Uterus (tissue), 4 donors: ENCODE data around the gene PRKCE. TPM values are rescaled to one million over a fixed set of nuclear protein-coding genes. Genes with fewer than 3 reads are reported as not detected.

Experiments used
- DNase-seq, 2 donors: peaks; one replicate each; pipeline ENCODE4 v3.0.0-alpha.2; 2019 to 2020
- H3K27ac ChIP-seq, 2 donors: fragments of 200-600 bp; sonication (generic); 1 replicate in 1 of 2; 2 replicates in 1 of 2; pipeline ENCODE4 v1.5.1; 2016 to 2018
- H3K27me3 ChIP-seq, 2 donors: fragments of 200-600 bp; sonication (generic); one replicate each; pipeline ENCODE4 v1.5.1; 2018 to 2019; ENCODE audit warnings: control low read depth in 1 of 2
- H3K36me3 ChIP-seq, 2 donors: fragments of 200-600 bp; sonication (generic); one replicate each; pipeline ENCODE4 v1.5.1; 2019; ENCODE audit warnings: control low read depth in 1 of 2
- H3K4me1 ChIP-seq, 2 donors: fragments of 200-600 bp; sonication (generic); one replicate each; pipeline ENCODE4 v1.5.1; 2018 to 2019; ENCODE audit warnings: control low read depth in 1 of 2
- H3K4me3 ChIP-seq, 2 donors: fragments of 200-600 bp; sonication (generic); 1 replicate in 1 of 2; 2 replicates in 1 of 2; pipeline ENCODE4 v1.5.1; 2018 to 2019; ENCODE audit warnings: mild to moderate bottlenecking in 1 of 2
- H3K9me3 ChIP-seq, 2 donors: fragments of 200-600 bp; sonication (generic); one replicate each; pipeline ENCODE4 v1.5.1; 2019; ENCODE audit warnings: control low read depth in 1 of 2
- POLR2A ChIP-seq, 2 donors: fragments of 450-650 bp; IDR thresholded peaks; one replicate each; pipeline ENCODE4 v1.6.1; 2016; ENCODE audit warnings: antibody characterized with exemption in 2 of 2, mild to moderate bottlenecking in 1 of 2, moderate library complexity in 1 of 2
- intact Hi-C: fragments of 100-400 bp; cut with DNase I; formaldehyde crosslinking; loops from one replicate; pipeline ENCODE4 v1.15.1; 2023; ENCODE audit warnings: low total_unique reads
- total RNA-seq, 4 donors: library from RNA; depleted of rRNA in 3 of 4; stranded (reverse); fragments of >200 nt in 3 of 4; gene quantifications; one replicate each; pipeline versions ENCODE4 v1.1.0 to v1.2.4, GENCODE V29; 2014 to 2023
- TF ChIP-seq, protein P1 (sequence below), 4 experiments: fragments of 200-600 bp in 2 of 4; fragments of 450-650 bp in 2 of 4; sonication (generic) in 2 of 4; IDR thresholded peaks; one replicate each; pipeline ENCODE4 v1.5.1; 2016 to 2019; ENCODE audit warnings: antibody characterized with exemption in 4 of 4, mild to moderate bottlenecking in 2 of 4, moderate library complexity in 1 of 4
- donor health status: DM: yes; HTN: yes; CAD: no.

PRKCE gene
- total RNA-seq, 4 donors from 2014 or later = 3.8 to 47.6 (median 14.2) TPM

DNA sequence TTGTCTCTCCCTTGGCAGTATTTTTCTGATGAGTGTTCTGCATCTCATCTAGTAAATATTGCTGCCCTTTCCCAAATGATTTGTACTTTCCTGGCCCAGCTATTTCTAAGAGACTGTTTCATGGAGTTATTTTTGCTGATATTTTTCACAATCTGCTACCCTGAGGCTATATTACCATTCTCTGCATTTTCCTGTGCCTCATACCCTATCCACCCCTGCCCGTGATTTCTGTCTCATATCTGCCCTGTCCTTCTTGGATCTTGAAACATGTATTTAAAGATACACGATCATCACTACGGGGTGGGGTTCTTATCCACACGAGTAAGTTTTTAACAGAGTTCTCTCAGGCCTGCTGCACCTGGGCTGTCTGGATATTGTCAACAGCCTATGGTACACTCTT, 556.1 kb downstream of the PRKCE start:
- no peak overlapping the region for H3K27ac ChIP-seq
- peaks cover 0 to 7% of the 10 kb centered on the region in 2 donors for H3K9me3 ChIP-seq
- no peaks in the 10 kb centered on the region for H3K27me3 ChIP-seq
- intact Hi-C loops = no loop called here
- no peak for DNase-seq
- no peaks in the 10 kb centered on the region for H3K36me3 ChIP-seq
- H3K4me3 ChIP-seq = no peak overlapping the region
- TF ChIP-seq, protein P1, sequence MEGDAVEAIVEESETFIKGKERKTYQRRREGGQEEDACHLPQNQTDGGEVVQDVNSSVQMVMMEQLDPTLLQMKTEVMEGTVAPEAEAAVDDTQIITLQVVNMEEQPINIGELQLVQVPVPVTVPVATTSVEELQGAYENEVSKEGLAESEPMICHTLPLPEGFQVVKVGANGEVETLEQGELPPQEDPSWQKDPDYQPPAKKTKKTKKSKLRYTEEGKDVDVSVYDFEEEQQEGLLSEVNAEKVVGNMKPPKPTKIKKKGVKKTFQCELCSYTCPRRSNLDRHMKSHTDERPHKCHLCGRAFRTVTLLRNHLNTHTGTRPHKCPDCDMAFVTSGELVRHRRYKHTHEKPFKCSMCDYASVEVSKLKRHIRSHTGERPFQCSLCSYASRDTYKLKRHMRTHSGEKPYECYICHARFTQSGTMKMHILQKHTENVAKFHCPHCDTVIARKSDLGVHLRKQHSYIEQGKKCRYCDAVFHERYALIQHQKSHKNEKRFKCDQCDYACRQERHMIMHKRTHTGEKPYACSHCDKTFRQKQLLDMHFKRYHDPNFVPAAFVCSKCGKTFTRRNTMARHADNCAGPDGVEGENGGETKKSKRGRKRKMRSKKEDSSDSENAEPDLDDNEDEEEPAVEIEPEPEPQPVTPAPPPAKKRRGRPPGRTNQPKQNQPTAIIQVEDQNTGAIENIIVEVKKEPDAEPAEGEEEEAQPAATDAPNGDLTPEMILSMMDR (IDR thresholded peaks at IDR 0.05) = no peak
- no peak for TF ChIP-seq POLR2A (IDR thresholded peaks at IDR 0.05)
- H3K4me1 ChIP-seq = no peaks in the 10 kb centered on the region

DNA sequence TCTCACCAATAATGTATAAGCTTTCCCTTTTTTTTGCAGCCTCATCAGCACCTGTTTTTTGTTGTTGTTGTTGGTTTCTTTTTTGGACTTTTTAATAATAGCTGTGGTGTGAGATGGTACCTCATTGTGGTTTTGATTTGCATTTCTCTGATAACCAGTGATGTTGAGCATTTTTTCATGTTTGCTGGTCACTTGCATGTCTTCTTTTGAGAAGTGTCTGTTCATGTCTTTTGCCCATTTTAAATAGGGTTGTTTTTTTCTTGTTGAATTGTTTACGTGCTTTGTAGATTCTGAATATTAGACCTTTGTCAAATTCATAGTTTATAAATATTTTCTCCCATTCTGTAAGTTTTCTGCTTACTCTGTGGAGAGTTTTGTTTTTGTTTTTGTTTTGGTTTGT, 557.3 kb downstream of the PRKCE start:
- Histone ChIP-seq H3K27me3 (no peaks in the 10 kb centered on the region), H3K9me3 (peaks cover 0 to 7% of the 10 kb centered on the region in 2 donors), H3K4me3 (no peak overlapping the region), H3K27ac (no peak overlapping the region), H3K36me3 (no peaks in the 10 kb centered on the region), H3K4me1 (no peaks in the 10 kb centered on the region)
- DNase-seq = no peak
- intact Hi-C loops = no loop called here
- TF ChIP-seq, protein P1 (IDR thresholded peaks at IDR 0.05) = no peak
- no peak for TF ChIP-seq POLR2A (IDR thresholded peaks at IDR 0.05)

- Histone ChIP-seq H3K4me1 (no peaks in the 10 kb centered on the region), H3K27ac (no peak overlapping the region), H3K9me3 (peaks cover 0 to 7% of the 10 kb centered on the region in 2 donors), H3K4me3 (no peak overlapping the region), H3K36me3 (no peaks in the 10 kb centered on the region), H3K27me3 (no peaks in the 10 kb centered on the region)
- intact Hi-C loops = no loop called here
- no peak for DNase-seq
- TF ChIP-seq, protein P1 (IDR thresholded peaks at IDR 0.05) = no peak
- no peak for TF ChIP-seq POLR2A (IDR thresholded peaks at IDR 0.05)
These were observed 558.6 kb downstream of the PRKCE start for GRCh38 chr2:46210063-46210462.

DNA sequence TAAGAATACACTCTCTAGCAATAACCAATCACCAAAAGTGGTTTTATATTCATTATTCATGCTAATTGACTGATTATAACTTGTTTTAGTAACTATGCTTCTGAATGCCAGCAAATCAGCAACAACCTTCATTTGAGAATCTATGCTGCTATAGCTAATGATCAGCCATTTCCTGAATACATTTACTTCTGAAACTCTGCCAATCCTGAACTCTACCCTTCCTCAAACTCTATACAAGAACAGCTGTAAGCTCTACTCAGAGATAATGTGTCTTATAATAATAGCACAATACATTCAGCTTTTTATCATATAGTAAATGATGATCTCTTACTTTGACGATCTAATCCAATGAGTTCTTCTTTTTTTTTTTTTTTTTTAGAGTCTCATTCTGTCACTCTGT, 560.0 kb downstream of the PRKCE start:
- DNase-seq = no peak
- intact Hi-C loops = no loop called here
- H3K9me3 ChIP-seq = peaks cover 0 to 7% of the 10 kb centered on the region in 2 donors
- no peaks in the 10 kb centered on the region for H3K27me3 ChIP-seq
- no peak overlapping the region for H3K27ac ChIP-seq
- H3K4me1 ChIP-seq = no peaks in the 10 kb centered on the region
- TF ChIP-seq, protein P1 (IDR thresholded peaks at IDR 0.05) = no peak
- no peak for TF ChIP-seq POLR2A (IDR thresholded peaks at IDR 0.05)
- no peaks in the 10 kb centered on the region for H3K36me3 ChIP-seq
- no peak overlapping the region for H3K4me3 ChIP-seq

GRCh38 chr2:46213906-46214305, 562.4 kb downstream of the PRKCE start:
- intact Hi-C loops = no loop called here
- TF ChIP-seq POLR2A (IDR thresholded peaks at IDR 0.05) = no peak
- TF ChIP-seq, protein P1 (IDR thresholded peaks at IDR 0.05) = no peak
- no peak for DNase-seq
- Histone ChIP-seq H3K27me3 (no peaks in the 10 kb centered on the region), H3K36me3 (no peaks in the 10 kb centered on the region), H3K4me1 (no peaks in the 10 kb centered on the region), H3K27ac (no peak overlapping the region), H3K4me3 (no peak overlapping the region), H3K9me3 (peaks cover 0 to 6% of the 10 kb centered on the region in 2 donors)
